Amniotic epithelial cell (primary cell): ENCODE data around the gene COL11A1.
"Not testable (repeated sequence)": the region's sequence is repeated elsewhere in the genome, so short reads cannot be mapped to it uniquely, and the experiment has no call there.

Experiments used
- DNase-seq: peaks from one replicate; pipeline ENCODE4 v3.0.0-alpha.2; 2010; ENCODE audit warnings: low read depth

Gene COL11A1

GRCh38 chr1:103084181-103084580 lies 24.1 kb downstream of the COL11A1 start:
- peak; percentile 15 for DNase-seq

- DNase-seq = no peak
These were observed 32.9 kb downstream of the COL11A1 start for GRCh38 chr1:103075316-103076000.

GRCh38 chr1:103074224-103074623 lies 34.1 kb downstream of the COL11A1 start:
- no peak for DNase-seq

GRCh38 chr1:103069201-103069600 lies 39.1 kb downstream of the COL11A1 start:
- DNase-seq = no peak

- peak; percentile 35 for DNase-seq
These were observed 44.4 kb downstream of the COL11A1 start for GRCh38 chr1:103063921-103064320.

- DNase-seq = peak; percentile 48
These were observed 49.9 kb downstream of the COL11A1 start for GRCh38 chr1:103058391-103058790.

GRCh38 chr1:103056423-103056822 lies 51.9 kb downstream of the COL11A1 start:
- DNase-seq = peak; percentile 97

GRCh38 chr1:103028110-103028509 lies 80.2 kb downstream of the COL11A1 start:
- DNase-seq = not testable (repeated sequence)

GRCh38 chr1:103025858-103026409 lies 82.4 kb downstream of the COL11A1 start:
- no peak for DNase-seq

- DNase-seq = no peak
These were observed 84.3 kb downstream of the COL11A1 start for GRCh38 chr1:103024051-103024450.

GRCh38 chr1:103002005-103002404 lies 106.3 kb downstream of the COL11A1 start:
- no peak for DNase-seq

- DNase-seq = no peak
These were observed 129.4 kb downstream of the COL11A1 start for GRCh38 chr1:102978874-102979273.

GRCh38 chr1:102977292-102977691 lies 131.0 kb downstream of the COL11A1 start:
- DNase-seq = no peak

GRCh38 chr1:102970496-102971078 lies 137.7 kb downstream of the COL11A1 start:
- DNase-seq = peak; percentile 67

GRCh38 chr1:102967786-102968185 lies 140.5 kb downstream of the COL11A1 start:
- peak; percentile 6 for DNase-seq

- DNase-seq = peak; percentile 8
These were observed 146.8 kb downstream of the COL11A1 start for GRCh38 chr1:102961549-102961948.

GRCh38 chr1:102954576-102954975 lies 153.7 kb downstream of the COL11A1 start:
- no peak for DNase-seq

- no peak for DNase-seq
These were observed 155.9 kb downstream of the COL11A1 start for GRCh38 chr1:102952400-102952799.

- peak; percentile 7 for DNase-seq
These were observed 166.0 kb downstream of the COL11A1 start for GRCh38 chr1:102942324-102942723.

GRCh38 chr1:102941366-102941947 lies 166.9 kb downstream of the COL11A1 start:
- DNase-seq = no peak

GRCh38 chr1:102937401-102937800 lies 170.9 kb downstream of the COL11A1 start:
- DNase-seq = no peak

GRCh38 chr1:102933362-102933761 lies 175.0 kb downstream of the COL11A1 start:
- DNase-seq = not testable (repeated sequence)

GRCh38 chr1:102919659-102920058 lies 188.7 kb downstream of the COL11A1 start:
- DNase-seq = peak; percentile 59
